Body of pancreas (tissue), 4 donors: ENCODE measurements around the gene FBXL14. TPM values are rescaled to one million over a fixed set of nuclear protein-coding genes. Genes with fewer than 3 reads are reported as not detected.

Source experiments
- ATAC-seq: fragments of 150-250 bp; one replicate; pipeline ENCODE4 v1.9.1; 2016
- DNase-seq, 4 donors: peaks; one replicate each; pipeline ENCODE4 v3.0.0-alpha.2; 2019
- H3K27ac ChIP-seq, 4 donors: fragments of 200-600 bp; sonication (generic); 1 replicate in 3 of 4; 2 replicates in 1 of 4; pipeline versions ENCODE4 v1.5.1 to v1.6.1; 2016 to 2019; ENCODE audit warnings: mild to moderate bottlenecking in 1 of 4, mixed read lengths in 1 of 4, moderate library complexity in 1 of 4
- H3K27me3 ChIP-seq, 2 donors: fragments of 200-600 bp; sonication (generic); one replicate each; pipeline ENCODE4 v1.6.0; 2016; ENCODE audit warnings: mild to moderate bottlenecking in 1 of 2
- H3K36me3 ChIP-seq, 2 donors: fragments of 200-600 bp; sonication (generic); replicated peaks in 1 of 2; 2 replicates each; pipeline ENCODE4 v1.5.1; 2016; ENCODE audit warnings: low read depth in 2 of 2; ENCODE audit not compliant: insufficient read depth in 1 of 2
- H3K4me1 ChIP-seq: fragments of 200-600 bp; sonication (generic); one replicate; pipeline ENCODE4 v1.6.0; 2016
- H3K4me3 ChIP-seq, 2 donors: fragments of 200-600 bp; sonication (generic); 1 replicate in 1 of 2; 2 replicates in 1 of 2; pipeline ENCODE4 v1.5.1; 2016 to 2019
- H3K9me3 ChIP-seq, 3 donors: fragments of 200-600 bp; sonication (generic); 1 replicate in 2 of 3; 2 replicates in 1 of 3; pipeline ENCODE4 v1.5.1; 2016
- CTCF ChIP-seq, 7 experiments: fragments of 450-650 bp in 4 of 7; fragments of 200-600 bp in 3 of 7; sonication (generic) in 3 of 7; IDR thresholded peaks; one replicate each; pipeline ENCODE4 v1.5.1; 2016 to 2019; ENCODE audit warnings: antibody characterized with exemption in 7 of 7
- POLR2A ChIP-seq, 3 donors: fragments of 450-650 bp; IDR thresholded peaks; one replicate each; pipeline ENCODE4 v1.6.1; 2016; ENCODE audit warnings: antibody characterized with exemption in 3 of 3, mild to moderate bottlenecking in 2 of 3
- WGBS, 2 donors: methylation state at CpG; one replicate each; pipeline ENCODE4 v1.1.5; 2017; 5-methylcytosine and 5-hydroxymethylcytosine counted together
- intact Hi-C: fragments of 100-400 bp; cut with DNase I; formaldehyde crosslinking; loops from one replicate; pipeline ENCODE4 v1.15.1; 2023
- total RNA-seq, 2 donors: library from RNA; depleted of rRNA; stranded (reverse); fragments of >200 nt; gene quantifications; one replicate each; pipeline ENCODE4 v1.1.0, GENCODE V29; 2016

FBXL14 gene
- total RNA-seq, 2 donors from 2014 or later, result 4.6 to 9.9 TPM

- intact Hi-C loops, result no loop called here
- ATAC-seq (no peak), DNase-seq (no peak)
- Histone ChIP-seq H3K36me3 (no peaks in the 10 kb centered on the region), H3K27me3 (no peaks in the 10 kb centered on the region), H3K27ac (peak overlapping the region in 1 of 4 donors; percentile 96), H3K4me1 (peaks cover 33% of the 10 kb centered on the region), H3K9me3 (no peaks in the 10 kb centered on the region), H3K4me3 (no peak overlapping the region)
- 61 to 70% methylated on average over 9 of the region's 9 CpGs for WGBS, 2 donors
- TF ChIP-seq POLR2A (IDR thresholded peaks at IDR 0.05) (no peak), CTCF (IDR thresholded peaks at IDR 0.05) (no peak)
Measured at GRCh38 chr12:1595690-1596347, 1.4 kb upstream of the FBXL14 start.

DNA sequence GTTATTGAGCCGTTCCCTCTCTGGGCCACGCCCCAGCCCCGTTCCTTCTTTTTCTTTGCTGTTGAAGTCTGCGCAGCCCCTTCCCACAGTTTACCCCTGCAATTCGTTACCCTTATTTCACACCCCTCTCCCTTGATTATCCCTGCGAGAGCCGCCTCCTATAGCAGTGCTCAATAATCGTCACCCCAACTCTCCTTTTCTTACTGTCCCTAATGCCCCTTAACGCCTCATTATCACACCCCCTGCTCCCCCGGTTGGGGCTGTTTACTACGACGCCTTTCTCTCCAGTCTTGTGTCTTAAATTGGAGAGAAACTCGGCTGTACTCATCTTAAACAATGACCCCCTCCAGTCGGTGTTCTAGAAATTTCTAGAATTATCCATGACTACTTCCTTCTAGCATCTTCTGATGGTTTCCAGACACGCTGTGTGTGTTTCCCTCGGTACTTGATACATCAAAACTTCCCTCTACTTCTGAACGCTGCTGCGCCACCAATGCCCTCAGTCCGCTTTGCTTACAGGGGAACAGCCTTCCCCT lies 713 bp upstream of the FBXL14 start:
- DNase-seq, result peak in 2 of 4 donors; percentile 26 to 30
- Histone ChIP-seq H3K9me3 (no peaks in the 10 kb centered on the region), H3K4me3 (peak overlapping the region; percentile 26 to 31), H3K27me3 (no peaks in the 10 kb centered on the region), H3K4me1 (peaks cover 41% of the 10 kb centered on the region), H3K27ac (peak overlapping the region; percentile 65 to 96 (median 89)), H3K36me3 (no peaks in the 10 kb centered on the region)
- ATAC-seq, result no peak
- 8 to 13% methylated on average over 19 of the region's 19 CpGs for WGBS, 2 donors
- no peak for TF ChIP-seq CTCF (IDR thresholded peaks at IDR 0.05)
- peak in 1 of 3 donors; percentile 36 for TF ChIP-seq POLR2A (IDR thresholded peaks at IDR 0.05)
- intact Hi-C loops, result no loop called here

- no peaks in the 10 kb centered on the region for H3K36me3 ChIP-seq
- no peaks in the 10 kb centered on the region for H3K27me3 ChIP-seq
- peak overlapping the region; percentile 47 for H3K4me3 ChIP-seq
- no peaks in the 10 kb centered on the region for H3K9me3 ChIP-seq
- WGBS, 2 donors, result 1% methylated on average over 26 of the region's 34 CpGs; no CpG with 5 or more reads in 1 of the 2 donors
- no peak for TF ChIP-seq CTCF (IDR thresholded peaks at IDR 0.05)
- peak in 1 of 3 donors; percentile 52 for TF ChIP-seq POLR2A (IDR thresholded peaks at IDR 0.05)
- intact Hi-C loops, result no loop called here
- H3K4me1 ChIP-seq, result peaks cover 48% of the 10 kb centered on the region
- ATAC-seq, result peak; percentile 82
- no peak for DNase-seq
- peak overlapping the region; percentile 65 to 96 (median 89) for H3K27ac ChIP-seq
Measured at GRCh38 chr12:1594006-1594260, 448 bp downstream of the FBXL14 start.

GRCh38 chr12:1593174-1594005 lies 991 bp downstream of the FBXL14 start:
- H3K27ac ChIP-seq, result peak overlapping the region; percentile 65 to 96 (median 89)
- H3K36me3 ChIP-seq, result no peaks in the 10 kb centered on the region
- no peaks in the 10 kb centered on the region for H3K27me3 ChIP-seq
- intact Hi-C loops, result no loop called here
- TF ChIP-seq POLR2A (IDR thresholded peaks at IDR 0.05) (peak in 2 of 3 donors; percentile 20 to 33), CTCF (IDR thresholded peaks at IDR 0.05) (no peak)
- H3K9me3 ChIP-seq, result no peaks in the 10 kb centered on the region
- ATAC-seq (peak; percentile 30), DNase-seq (peak; percentile 59 to 81 (median 68))
- H3K4me1 ChIP-seq, result peaks cover 53% of the 10 kb centered on the region
- WGBS, 2 donors, result 4% methylated on average over 55 of the region's 56 CpGs; no CpG with 5 or more reads in 1 of the 2 donors
- H3K4me3 ChIP-seq, result peak overlapping the region; percentile 47
